ENCODE data around the gene MARVELD3.

DNA sequence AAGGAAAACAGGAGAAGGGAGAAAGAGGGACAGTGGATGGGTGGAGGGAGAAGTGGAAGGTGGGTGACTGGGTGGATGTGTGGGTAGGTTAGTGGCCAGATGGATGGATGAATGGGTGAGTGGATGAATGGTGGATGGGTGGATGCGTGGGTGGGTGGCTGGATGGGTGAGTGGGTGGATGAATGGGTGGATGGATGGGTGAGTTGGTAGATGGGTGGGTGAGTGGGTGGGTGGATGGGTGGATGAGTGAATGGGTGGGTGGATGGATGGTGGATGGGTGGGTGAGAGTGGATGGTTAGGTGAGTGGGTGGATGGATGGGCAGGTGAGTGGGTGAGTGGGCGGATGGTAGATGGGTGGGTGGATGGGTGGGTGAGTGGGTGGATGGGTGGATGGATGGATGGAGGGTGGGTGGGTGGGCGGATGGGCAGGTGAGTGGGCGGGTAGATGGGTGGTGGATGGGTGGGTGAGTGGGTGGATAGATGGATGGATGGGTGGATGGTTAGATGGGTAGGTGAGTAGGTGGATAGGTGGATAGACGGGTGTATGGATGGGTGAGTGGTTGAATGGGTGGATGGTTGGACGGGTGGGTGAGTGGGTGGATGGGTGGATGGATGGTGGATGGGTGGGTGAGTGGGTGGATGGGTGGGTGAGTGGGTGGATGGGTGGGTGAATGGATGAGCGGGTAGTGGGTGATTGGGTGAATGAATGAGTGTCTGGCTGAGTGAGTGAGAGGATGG lies 702 bp upstream of the MARVELD3 start:
- TF ChIP-seq SMARCA5 (IDR thresholded peaks at IDR 0.05), result no peak
- no peak for TF ChIP-seq POLR2AphosphoS5 (IDR thresholded peaks at IDR 0.05; ENCODE audit: control insufficient read depth, insufficient read depth, low read depth, low read length)
